Measurements from ENCODE around the gene ACP3. TPM values are rescaled to one million over a fixed set of nuclear protein-coding genes. Genes with fewer than 3 reads are reported as not detected.
A peak's percentile ranks its signal among the peaks of the same experiment; 100 is the strongest.
"Not testable (repeated sequence)": the region's sequence is repeated elsewhere in the genome, so short reads cannot be mapped to it uniquely, and the experiment has no call there.

The ACP3 gene, protein sequence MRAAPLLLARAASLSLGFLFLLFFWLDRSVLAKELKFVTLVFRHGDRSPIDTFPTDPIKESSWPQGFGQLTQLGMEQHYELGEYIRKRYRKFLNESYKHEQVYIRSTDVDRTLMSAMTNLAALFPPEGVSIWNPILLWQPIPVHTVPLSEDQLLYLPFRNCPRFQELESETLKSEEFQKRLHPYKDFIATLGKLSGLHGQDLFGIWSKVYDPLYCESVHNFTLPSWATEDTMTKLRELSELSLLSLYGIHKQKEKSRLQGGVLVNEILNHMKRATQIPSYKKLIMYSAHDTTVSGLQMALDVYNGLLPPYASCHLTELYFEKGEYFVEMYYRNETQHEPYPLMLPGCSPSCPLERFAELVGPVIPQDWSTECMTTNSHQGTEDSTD
- not detected in 2 replicates for total RNA-seq (2014; rRNA removed; shearing (Covaris generic))

DNA sequence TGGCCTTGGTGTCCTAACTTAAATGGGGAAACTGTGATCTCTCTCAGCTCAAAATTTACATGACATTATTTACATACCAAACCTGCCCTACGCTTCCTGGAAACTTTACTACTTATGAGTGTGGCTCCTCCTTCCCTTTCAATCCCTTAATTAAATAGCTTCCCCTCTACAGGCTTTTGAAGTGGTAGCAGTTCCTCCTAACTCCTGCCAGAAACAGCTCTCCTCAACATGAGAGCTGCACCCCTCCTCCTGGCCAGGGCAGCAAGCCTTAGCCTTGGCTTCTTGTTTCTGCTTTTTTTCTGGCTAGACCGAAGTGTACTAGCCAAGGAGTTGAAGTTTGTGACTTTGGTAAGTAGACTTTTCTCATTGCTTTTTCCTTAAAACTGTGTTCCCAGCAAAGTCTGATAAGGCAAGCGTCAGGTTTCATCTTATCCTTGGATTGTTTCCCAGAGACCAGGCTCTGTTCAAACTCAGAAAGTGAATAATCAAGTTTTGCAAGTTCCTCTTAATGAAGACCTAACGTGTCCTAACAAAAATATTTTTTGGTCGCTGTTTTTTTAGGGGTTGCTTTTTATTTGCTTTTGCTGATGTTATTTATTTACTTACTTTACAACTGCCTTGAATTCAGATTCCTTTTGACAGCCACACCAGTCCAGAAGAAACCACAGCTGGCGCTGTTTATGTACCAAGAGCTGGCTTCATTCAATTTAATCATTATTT, at the start of gene ACP3:
ACP3 (plus strand) TSS at position 179 of the 720 bp plus-strand sequence; CDS start at position 229, 50 bp downstream.
- DNase-seq (ENCODE audit: low spot score) = peak; percentile 38

DNA sequence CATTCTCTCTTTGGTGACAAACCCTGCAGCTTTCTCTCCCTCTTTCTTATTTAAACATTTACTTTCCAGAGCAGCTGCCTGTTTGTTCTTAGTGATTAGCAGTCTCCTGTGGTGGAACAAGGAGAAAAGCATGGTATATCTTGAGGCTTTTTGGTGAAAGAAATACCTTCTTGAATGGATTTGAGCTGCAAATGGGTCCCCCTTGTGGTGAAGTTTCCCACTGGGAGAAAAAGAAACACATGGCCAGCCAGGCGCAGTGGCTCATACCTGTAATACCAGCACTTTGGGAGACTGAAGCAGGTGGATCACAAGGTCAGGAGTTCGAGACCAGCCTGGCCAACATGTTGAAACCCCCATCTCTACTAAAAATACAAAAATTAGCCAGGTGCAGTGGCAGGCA, 48.3 kb upstream of the ACP3 start:
- peak; percentile 22 for DNase-seq (ENCODE audit: low spot score)

DNA sequence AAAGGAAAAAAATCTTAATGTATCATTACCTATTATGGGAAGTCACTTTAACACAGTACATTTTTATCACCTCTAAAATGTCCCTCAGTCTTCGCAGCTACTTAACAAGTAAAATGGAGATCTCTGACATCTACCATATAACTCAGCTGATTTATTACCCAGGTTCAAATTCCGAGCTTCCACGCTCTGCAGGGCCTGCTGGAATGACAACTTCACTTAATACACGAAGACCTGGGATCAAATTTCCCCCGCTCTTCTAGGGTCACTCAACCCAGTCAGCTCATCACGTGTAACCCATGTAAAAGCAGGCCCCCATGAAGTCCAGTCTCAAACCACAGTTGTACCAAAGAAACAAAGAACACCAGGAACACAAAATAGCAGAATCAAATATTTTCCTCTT, 44.2 kb upstream of the ACP3 start:
- no peak for DNase-seq (ENCODE audit: low spot score)

DNA sequence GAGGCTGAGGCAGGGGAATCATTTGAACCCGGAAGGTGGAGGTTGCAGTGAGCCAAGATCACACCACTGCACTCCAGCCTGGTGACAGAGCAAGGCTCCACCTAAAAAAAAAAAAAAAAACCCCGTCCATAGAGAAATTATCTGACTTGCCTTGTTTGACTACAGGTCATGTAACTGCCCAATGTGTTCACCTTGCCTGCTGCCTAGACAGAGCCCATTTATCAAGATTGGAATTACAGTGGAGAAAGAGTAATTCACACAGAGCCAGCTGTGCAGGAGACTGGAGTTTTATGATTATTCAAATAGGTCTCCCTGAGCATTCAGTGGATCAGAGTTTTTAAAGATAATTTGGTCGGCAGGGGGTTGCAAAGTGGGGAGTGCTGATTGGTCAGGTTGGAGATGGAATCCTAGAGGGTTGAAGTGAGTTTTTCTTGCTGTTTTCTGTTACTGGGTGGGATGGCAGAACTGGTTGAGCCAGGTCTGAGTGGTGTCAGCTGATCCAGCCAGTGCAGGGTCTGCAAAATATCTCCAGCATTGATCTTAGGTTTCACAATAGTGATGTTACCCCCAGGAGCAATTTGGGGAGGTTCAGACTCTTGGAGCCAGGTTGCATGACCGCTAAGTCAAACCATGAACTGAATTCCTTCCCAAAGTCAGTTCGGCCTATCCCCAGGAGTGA, 40.8 kb upstream of the ACP3 start:
- no peak for DNase-seq (ENCODE audit: low spot score)

DNA sequence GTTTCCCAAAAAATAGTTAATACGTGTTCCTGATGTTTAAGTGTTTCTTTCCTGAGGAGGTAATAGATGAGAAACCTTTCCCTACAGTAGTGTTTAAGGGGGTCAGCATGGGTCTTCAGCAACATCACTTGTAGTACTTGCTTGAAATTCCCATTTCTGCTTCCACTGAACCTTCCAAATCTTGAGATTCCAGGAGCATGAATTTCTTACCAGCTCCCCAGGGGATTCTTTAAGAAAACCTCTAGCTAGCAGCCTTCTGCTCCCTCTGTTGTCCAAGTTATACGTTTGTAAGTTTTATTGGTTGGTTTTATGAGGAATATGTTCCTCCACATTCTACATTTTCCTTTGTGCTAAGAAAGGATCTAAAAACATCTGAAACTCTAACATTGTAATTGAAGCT, 38.2 kb upstream of the ACP3 start:
- no peak for DNase-seq (ENCODE audit: low spot score)

DNA sequence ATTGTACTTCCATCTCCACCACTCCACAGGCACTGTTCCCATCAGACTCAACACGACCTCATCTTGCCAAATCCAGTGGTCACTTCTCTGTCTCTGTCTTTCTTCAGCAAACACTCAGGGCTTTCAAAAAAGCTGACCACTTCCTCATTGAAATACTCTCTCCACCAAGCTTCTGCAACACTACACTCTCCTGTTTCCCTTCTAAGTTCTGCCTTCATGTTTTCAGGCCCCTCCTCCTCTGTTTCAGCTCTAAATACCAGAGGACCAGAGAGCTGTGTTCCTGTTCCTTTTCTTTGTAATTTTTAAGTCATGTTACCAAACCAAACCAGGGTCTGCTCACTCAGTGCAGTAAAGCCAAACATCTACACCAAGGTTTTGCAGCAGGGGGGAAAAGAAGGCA, 33.8 kb upstream of the ACP3 start:
- no peak for DNase-seq (ENCODE audit: low spot score)

DNA sequence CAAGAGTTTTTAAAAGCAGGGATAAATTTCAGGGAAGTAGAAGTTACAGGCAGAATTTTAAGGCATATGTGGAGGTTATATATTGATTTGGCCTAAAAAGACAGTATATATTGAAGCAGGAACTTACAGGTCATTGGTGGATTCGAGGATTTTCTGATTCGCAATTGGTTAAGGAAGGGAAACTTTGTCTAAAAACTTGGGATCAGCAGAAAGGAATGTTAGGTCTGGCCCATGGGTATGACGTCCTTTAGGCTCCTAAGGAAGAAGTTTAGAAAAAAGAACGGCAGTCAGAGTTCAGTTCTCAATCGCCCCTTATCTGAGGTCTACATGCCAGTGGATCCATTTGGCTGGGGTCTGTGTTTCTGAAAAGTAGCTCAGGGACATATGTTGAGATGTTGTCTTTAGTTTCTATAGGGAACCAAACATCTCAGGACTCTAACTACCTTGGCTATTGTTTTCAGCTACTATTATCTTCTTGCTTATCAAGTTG, 33.2 kb upstream of the ACP3 start:
- no peak for DNase-seq (ENCODE audit: low spot score)

DNA sequence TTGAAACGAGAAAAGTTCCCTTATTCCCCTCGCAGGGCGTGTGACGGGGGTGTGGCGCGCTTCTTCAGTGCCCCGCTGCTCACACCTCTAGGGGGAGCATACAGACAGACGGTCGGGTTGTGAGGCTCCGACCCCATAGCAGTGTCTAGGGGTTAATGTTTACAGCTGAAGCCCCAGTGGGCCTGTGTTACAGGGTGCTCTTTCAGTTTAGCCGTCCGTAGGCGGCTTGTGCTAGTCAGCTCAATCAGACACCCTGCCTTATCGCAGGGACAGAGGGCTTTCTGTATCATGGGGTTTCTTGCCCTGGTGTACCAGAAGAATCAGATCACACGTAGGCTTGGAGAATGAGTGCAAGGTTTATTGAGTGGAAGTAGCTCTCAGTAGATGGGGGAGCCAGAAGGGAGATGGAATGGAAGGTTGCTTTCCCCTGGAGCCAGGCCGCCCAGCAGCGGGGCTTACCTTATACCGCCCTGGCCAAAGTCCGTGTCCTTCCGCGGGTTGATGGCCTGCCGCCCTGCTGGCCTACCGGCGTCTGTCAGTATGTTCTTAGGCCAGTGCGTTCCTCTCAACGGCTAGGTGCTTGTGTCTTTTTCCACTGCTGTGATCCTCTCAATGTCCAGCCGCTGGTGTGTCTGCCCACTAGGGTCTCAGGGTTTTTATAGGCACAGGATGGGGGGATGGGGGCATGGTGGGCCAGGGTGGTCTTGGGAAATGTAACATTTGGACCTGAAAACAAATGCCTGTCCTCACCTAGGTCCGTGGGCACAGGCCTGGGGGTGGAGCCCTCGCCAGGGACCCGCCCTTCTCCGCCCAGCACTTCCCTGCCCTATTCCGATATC, 32.2 kb upstream of the ACP3 start:
- DNase-seq (ENCODE audit: low spot score) = no peak

DNA sequence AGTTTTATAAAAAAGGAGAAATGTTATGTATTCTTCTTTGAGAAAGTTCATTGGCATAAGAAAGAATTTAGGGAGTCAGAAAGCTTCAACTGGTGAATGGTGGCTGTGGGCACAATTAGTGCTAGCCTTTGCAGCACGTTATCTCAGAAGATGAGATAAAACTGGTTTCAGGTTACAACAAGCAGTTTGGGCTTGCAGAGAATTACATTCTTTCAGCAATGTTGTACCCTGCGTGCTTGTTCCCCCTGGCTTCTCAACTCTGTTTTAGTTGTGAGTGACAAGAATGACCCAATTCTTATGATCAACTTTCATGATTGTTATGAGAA, 31.6 kb upstream of the ACP3 start:
- DNase-seq (ENCODE audit: low spot score) = no peak

DNA sequence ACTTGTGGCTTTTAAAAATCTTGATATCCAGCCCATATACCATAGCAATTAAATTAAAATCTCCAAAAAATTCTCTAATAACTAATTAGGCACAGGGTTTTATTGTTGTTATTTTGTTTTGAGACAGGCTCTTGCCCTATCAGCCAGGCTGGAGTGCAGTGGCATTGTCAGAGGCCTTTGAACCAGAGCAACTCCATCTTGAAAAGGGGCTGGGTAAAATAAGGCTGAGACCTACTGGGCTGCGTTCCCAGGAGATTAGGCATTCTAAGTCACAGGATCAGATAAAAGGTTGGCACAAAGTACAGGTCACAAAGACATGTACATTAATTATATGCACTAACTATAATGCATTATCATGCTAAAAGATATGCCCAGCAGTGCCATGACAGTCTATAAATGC, 31.2 kb upstream of the ACP3 start:
- DNase-seq (ENCODE audit: low spot score) = no peak

DNA sequence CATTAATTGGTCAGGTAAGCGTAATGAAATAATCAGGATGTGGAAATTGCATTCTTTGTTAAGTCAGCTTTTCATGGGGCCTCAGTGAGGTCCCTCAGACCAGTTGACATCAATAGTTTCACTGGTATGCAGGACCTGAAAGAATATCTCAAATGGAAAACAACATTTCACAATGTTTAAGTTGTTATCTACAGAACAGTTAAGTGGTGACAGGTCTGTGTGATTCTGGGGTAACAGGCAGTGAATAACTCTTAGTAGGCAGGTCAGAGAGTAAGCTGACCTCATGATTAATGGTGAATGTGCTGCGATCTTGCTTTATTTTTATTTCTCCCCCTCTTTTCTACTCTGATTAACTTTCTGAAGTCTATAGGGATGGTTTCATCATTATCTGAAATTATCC, 28.9 kb upstream of the ACP3 start:
- DNase-seq (ENCODE audit: low spot score) = no peak

DNA sequence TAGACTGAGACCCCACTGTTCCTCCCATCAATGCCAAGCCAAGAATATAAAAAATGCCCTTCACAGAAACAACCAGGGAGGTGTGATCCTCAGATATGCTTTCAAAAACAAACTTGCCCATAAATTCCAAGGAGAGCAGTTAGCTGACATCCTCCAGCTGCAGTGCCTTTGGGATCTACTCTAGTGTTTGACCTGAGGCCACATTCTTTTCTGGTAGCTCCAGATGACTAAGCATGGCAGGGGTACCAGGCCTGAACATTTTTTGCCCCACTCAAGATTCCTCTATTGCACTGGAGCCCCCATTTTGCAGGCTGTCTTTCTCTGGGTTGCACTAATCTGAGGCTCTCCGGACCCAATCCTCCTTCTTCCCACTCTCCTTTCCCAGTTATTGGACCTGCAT, 27.9 kb upstream of the ACP3 start:
- no peak for DNase-seq (ENCODE audit: low spot score)

DNA sequence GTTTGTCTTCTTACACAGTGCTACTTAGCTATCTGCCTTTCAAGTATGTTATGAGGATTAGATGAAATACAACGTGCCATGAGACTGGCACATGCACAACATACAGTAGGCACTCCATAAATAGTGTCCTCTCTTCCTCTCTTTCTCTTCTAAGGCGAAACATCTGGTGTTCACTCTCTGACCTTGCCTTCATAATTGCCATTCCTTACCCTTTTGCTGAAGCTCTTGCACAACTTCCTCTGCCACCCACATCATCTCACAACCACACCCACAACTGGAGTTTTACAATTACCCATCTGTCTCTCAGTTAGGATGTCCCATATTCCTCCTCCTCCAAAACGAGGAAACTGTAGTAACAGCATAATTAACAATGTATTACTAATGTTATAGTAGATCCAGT, 26.4 kb upstream of the ACP3 start:
- no peak for DNase-seq (ENCODE audit: low spot score)

DNA sequence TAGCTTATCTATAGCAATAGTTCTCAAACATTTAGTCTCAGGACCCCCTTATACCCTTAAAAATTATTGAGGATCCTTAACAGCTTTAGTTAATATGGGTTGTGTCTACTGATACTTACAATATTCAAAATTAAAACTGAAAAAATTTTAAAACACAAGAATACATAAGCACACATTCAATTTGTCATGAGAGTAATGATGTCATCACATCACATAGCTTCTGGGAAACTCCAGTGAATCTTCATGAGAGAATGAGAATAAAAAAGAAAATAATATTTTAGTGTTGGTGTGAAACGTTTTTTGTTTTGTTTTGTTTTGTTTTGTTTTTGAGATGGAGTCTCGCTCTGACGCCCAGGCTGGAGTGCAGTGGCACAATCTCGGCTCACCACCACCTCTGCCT, 25.2 kb upstream of the ACP3 start:
- DNase-seq (ENCODE audit: low spot score) = no peak

DNA sequence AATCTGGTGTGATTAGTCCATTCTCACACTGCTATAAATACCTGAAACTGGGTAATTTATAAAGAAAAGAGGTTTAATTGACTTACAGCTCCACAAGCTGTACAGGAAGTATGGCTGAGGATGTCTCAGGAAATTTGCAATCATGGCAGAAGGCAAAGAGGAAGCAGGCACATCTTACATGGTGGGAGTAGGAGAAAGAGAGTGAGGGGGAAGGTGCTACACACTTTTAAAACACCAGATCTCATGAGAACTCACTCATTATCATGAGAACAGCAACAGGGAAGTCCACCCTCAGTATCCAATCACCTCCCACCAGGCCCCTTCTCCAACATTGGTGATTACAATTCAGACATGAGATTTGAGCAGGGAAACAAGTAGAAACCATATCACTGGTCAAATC, 24.0 kb upstream of the ACP3 start:
- no peak for DNase-seq (ENCODE audit: low spot score)

DNA sequence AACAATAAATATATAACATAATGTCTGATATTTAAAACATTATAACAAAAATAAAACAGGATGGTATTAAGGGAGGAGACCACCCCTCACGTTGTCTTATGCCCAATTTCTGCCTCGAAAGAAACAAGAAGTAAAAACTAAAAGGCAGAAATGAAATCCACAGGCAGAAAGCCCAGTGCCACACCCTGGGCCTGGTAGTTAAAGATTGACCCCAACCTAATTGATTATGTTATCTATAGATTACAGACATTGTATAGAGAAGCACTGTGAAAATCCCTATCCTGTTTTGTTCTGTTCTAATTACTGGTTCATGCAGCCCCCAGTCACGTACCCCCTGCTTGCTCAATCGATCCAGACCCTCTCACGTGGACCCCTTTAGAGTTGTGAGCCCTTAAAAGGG, 22.3 kb upstream of the ACP3 start:
- DNase-seq (ENCODE audit: low spot score) = no peak

DNA sequence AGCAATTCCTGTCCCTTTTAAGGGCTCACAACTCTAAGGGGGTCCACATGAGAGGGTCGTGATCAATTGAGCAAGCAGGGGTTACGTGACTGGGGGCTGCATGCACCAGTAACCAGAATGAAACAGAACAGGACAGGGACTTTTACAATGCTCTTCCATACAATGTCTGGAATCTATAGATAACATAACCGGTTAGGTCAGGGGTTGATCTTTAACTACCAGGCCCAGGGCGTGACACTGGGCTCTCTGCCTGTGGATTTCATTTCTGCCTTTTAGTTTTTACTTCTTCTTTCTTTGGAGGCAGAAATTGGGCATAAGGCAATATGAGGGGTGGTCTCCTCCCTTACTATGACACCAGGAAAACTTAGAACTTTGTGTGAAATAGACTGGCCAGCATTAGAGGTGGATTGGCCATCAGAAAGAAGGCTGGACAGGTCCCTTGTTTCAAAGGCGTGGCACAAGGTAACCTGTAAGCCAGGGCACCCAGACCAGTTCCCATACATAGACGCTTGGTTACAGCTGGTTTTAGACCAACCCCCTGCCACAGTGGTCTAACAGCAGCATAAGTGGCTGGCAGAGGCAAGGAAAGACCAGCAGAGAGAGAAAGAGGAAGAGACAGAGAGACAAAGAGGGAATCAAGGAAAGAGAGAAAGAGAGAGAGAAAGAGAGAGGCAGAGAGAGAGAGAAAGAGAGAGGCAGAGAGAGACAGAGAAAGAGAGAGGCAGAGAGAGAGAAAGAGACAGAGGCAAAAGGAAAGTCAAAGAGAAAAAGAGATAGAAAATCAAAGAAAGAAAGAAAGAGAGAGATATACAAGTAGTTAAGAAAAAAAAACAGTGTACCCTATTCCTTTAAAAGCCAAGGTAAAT, 13.6 kb upstream of the ACP3 start:
- DNase-seq (ENCODE audit: low spot score) = not testable (repeated sequence)

DNA sequence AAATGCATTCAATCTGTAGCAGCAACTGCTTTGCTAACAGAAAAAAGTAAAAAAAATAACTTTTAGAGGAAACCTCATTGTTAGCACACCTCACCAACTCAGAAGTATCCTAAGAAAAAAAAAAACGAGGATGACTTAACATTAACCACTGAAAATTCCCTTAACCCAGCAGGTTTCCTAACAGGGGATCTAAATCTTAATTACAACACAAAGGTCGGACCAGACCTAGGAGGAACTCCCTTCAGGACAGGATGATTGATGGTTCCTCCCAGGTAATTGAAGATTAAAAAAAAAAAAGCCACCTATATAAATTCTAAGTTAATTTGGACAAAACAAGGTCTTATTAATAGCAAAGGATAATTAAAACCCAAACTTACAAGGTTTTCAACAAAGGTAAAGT, 12.9 kb upstream of the ACP3 start:
- DNase-seq (ENCODE audit: low spot score) = not testable (repeated sequence)

DNA sequence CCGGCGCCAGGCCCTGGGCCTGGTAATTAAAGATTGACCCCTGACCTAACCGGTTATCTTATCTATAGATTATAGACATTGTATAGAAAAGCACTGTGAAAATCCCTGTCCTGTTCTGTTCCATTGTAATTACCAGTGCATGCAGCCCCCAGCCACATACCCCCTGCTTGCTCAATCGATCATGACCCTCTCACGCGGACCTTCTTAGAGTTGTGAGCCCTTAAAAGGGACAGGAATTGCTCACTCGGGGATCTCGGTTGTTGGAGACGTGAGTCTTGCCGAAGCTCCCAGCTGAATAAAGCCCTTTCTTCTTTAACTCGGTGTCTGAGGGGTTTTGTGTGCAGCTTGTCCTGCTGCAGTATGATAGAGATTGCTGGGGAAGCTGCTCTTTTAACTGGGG, 7.2 kb upstream of the ACP3 start:
- not testable (repeated sequence) for DNase-seq (ENCODE audit: low spot score)

DNA sequence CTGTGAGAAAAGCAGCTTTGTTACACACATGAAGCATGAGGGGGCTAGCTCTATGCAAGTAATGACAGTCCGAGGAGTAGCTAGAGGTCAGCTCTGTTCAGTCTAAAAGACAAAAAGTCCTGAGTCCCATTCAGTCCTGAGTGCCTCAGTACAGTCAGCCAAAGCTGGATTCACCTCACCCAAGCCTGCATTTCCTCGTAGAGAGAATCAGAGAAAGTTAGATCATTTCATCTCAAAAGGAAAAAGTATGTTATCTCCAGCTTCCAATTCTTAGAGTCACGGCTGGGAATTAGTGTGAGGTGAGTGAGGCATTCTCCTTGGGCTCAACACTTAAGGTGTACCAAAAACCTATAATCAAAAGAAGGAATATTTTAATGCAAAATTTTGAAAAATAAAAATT, 5.9 kb upstream of the ACP3 start:
- DNase-seq (ENCODE audit: low spot score) = no peak

DNA sequence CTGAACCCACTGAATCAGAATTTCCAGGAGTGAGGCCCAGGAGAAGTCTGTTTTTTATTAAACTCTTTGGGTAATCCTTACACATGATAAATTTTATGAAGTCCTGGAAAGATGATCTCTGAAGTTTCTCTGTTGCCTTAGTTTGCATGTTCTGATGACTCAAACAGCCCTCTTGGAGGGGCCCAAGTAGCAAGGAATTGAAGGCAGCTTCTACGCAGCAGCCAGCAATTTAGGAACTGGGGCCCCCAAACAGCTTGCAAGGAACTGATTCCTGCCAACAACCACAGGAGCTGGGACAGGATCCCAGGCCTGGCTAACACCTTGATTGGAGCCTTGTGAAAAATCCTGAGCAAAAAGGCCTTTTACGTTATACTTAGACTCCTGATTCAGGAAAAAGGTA, 5.4 kb upstream of the ACP3 start:
- no peak for DNase-seq (ENCODE audit: low spot score)

All from A172 (cell line).